GM18511 (cell line): Measurements from ENCODE around the gene PLEKHH3.
A peak's percentile ranks its signal among the peaks of the same experiment; 100 is the strongest.

Experiments
- ATAC-seq: cut with Tn5 transposase; IDR thresholded peaks from one replicate; pipeline ENCODE4 v1.9.1; 2021; ENCODE audit warnings: mild to moderate bottlenecking, moderate library complexity; ENCODE audit not compliant: unreplicated experiment

Gene PLEKHH3, protein sequence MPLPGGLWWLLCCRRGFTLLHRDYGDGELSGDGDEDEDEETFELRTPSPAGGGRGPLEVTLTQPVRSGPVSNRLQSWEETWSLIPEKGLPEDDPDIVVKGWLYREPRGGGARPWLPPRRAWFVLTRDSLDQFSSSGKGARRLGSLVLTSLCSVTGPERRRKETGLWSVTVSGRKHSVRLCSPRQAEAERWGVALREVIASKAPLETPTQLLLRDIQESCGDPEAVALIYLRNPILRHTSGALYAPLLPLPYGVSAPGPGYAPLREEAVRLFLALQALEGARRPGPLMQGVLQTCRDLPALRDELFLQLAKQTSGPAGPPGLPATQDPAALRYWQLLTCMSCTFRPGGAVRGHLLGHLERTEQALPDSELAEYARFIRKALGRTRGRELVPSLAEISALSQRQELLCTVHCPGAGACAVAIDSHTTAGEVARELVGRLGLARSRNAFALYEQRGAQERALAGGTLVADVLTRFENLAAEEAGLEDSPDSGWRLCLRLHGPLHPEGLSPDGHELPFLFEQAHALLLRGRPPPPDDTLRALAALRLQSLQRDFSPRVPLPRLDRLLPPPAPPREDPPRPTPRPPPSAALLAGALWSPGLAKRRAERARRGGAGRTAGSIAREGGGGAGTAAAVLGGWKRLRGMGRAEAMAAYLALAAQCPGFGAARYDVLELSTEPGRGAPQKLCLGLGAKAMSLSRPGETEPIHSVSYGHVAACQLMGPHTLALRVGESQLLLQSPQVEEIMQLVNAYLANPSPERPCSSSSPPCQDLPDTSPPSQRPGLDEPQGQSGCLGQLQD

DNA sequence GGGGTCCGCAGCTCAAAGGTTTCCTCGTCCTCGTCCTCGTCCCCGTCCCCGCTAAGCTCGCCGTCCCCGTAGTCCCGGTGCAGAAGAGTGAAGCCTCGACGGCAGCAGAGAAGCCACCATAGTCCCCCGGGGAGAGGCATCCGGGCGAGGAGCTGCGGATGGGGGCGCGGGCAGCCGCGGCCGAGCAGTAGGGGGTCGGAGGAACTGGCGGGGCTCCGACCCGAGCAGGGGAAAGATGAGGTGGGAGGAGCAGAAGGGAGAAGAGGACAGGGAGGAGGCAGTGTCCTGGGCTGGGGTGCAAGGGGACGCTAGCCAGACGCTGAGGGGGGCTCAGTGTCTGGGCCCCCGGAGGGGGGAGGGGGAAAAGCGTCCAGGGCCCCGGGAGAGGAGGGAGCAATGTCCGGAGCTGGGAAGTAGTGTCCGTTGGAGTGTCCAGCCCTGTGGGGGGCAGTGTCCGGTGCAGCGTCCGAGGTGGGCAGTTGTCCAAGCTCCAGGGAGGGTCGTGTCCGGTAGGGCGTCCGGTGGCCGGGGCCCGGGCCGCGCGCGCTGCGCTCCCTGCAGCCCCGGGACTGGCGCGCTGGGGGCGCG, at the start of gene PLEKHH3:
Gene PLEKHH3 (minus strand): TSS at position 571 of the 588 bp plus-strand sequence. CDS start 431 bp downstream, at position 140.
- no peak for ATAC-seq

DNA sequence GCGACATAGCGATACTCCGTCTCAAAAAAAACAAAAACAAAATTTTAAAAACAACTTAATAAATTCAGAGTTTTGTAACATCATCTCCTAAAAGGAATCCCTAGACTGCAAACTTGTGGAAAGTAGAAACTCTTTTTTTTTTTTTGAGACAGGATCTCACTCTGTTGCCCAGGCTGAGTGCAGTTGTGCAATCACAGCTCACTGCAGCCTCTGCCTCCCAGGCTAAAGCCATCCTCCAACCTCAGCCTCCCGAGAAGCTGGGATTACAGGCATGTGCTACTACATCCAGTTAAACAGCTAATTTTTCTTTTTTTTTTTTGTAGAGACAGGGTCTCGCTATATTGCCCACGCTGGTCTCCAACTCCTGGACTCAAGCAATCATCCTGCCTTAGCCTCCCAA, 48.3 kb upstream of the PLEKHH3 start:
- no peak for ATAC-seq

DNA sequence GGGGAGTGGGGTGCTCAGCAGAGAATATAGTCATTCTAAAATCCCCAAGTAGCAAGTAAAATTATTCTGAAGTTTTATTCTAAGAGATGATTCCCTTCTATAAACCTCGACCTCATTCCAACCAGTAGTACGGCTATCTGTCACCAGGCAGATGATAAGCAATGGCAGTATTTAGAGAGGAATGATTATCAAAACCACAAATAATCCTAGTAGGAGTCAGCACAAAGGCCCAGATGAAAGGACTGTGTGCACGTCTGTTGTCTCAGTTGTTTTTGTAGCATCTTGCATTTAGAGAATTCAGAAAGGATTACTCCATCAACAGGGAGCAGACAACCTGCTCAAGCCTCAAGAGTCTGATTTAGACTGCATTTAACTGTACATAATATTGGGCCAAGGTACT, 46.8 kb upstream of the PLEKHH3 start:
- no peak for ATAC-seq

DNA sequence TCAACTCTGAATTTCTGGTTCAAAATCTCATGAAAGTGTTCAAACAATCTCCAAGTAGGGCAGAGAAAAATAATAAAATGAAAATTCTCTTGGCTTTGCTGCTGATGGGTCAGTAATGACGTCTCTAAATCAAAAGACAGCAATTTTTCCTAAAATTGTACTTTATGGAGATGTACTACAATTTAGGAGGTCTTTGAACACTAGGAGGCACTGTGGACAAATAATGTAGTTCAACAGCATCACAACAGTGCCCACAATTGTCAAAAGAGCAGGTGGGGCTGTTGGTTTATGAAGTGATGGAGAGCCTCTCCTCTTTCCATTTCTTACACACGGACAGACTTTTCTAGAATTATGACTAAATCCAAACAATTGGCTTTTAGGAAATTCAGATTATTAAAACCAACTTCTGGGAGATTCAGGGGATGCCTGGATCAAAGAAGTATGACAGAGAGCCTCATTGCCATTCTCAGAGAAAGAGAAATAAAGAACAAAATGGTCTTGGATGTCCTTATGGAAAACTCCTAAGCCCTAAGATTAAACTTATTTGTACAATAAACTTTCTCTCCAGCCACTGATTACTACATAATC, 44.3 kb upstream of the PLEKHH3 start:
- ATAC-seq = no peak

DNA sequence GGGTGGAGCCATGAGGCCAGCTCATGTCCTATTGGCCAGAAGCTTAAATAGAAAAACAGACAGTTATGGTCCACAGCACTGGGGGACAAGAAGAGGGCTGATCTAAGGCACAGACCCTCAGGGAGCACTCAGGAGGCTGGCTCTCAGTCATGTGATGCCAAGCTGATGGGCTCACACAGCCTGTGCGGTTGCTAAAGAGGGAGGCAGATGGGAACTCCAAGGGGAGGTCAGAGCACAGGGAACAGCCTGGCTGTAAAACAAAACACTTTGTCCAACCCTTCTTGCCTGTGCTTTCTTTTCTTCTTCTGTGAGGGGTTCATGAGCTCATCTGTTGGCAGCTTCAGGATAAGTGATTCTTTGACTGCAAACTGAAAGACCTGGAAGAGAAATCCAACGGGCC, 32.8 kb upstream of the PLEKHH3 start:
- no peak for ATAC-seq

DNA sequence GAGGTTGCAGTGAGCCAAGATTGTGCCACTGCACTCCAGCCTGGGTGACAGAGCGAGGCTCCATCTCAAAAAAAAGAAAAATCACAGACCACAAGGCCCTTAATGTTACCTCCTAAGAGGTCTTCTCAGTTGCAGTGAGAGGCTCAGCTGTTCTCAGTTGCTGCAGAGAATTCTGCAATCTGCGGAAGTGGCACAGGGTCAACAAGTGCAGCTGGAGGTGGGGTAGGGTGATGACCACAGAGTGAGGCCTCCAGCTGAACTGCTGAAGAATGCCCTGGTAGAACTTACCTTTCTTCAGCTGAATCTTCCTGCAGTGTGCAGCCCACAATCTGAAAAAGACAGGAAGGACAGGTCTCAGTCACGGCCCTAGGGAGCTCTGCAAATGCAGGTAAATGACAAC, 31.8 kb upstream of the PLEKHH3 start:
- no peak for ATAC-seq

DNA sequence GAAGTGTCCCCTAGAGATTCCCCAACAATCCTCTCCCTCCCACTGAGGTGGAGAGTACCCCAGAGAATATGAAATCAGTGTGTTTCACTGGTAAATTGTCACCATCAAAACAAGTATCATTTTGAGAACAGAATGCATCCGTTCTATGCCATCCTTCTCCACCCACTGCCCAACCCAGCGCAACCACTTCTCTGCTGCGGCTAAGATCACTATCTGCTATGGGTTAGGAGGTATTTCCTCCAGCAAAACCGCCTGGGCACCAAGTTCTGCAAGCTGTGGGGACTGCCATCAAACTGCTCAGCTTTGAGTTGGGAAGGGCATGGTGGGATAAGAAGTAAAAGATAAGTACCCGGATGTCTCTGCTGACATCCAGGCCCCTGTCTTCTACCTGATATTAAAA, 29.9 kb upstream of the PLEKHH3 start:
- ATAC-seq = no peak

DNA sequence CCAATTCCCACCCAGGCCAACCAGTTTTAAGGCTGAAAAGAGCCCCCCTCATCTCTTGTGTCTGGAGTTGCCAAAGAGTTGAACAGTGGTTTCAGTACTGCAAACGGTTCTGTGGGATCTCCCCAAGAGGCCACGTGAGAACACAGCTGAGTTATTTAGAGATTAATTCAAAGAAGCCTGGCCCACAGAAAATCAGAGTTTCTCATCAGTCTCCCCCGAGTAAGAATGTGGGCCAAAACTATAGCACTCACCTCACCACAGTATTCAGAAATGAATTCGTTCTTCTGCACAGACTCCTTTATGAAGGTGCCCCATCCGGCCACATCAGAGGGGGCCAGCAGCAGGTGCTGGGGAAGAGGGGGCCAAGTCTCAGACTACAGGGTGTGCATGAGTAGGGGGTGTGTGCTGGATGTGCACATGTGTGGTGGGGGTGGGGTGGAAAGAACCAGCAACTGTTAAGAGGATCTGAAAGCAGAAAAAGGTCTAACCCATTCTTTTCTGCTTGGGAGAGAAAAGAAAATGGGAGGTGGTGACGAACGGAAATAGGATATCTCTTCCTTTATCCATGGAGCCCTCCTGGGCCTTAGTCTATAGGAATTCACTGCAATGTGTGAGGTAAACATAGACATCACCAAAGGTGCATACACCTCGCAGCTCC, 28.2 kb upstream of the PLEKHH3 start:
- peak; percentile 82 for ATAC-seq

DNA sequence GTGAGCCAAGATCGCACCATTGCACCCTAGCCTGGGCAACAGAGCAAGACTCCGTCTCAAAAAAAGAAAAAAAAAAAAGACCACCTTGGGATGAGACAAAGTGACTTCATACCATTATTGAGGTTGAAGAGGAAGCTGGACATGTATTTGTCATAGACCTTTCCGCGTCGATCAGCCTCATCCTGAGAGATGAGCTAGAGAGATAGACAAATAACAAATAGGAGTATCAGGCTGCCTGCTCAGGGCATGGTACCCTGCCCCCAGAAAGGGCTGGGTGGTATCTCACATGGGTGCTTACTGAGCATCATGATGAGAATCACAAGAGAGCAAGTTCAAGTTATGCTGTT, 27.7 kb upstream of the PLEKHH3 start:
- peak; percentile 32 for ATAC-seq

DNA sequence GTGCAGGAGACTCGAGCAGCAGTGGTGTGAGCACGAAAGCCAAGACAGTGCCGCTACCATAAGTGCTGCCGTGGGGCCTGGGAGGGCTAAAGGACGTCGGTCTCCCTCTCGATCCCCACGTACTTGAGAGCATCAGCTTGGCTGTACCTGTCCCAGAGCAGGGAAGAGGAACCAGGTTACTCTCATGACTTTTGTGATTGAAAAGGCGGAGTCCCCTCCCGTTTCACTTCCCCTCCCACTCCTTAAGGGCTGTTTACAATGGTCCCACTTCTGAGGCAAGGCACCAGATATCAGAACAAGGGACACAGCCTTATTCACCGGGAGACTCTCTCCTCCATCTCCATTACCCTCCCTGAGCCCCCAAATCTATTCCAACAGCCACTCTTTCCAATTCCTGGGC, 25.7 kb upstream of the PLEKHH3 start:
- ATAC-seq = no peak

DNA sequence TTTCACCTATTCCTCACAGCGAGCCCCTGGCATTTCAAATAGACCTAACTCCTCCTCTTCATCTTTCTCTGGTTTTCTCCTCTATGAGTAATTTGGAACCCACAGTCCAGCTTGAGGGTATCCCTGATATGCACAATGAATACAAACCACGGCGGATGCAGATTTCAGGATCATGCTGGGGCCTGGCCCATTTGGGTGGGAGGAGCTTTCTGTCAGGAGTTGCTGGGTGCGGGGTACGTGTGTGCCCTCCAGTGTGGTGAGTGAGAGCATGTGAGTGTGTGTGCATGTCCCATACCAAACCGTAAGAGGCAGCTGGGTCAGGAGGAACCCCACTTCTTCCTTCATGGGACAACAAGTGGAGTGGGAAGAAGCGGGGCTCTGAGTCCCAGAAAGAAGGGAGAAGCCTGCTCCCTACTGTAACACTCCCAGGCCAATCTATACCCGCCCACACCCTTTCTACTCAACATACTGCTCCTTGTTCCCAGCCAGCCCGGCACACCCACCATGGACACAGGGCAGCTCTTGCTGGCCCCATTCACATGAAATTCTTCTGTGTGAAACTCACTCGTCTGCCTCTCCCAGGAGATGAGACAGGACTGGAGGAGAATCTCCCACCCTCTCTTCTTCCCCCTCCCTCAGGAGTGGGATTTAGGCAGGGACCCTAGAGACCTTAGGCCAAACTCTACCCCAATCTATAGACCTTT, 23.9 kb upstream of the PLEKHH3 start:
- no peak for ATAC-seq

DNA sequence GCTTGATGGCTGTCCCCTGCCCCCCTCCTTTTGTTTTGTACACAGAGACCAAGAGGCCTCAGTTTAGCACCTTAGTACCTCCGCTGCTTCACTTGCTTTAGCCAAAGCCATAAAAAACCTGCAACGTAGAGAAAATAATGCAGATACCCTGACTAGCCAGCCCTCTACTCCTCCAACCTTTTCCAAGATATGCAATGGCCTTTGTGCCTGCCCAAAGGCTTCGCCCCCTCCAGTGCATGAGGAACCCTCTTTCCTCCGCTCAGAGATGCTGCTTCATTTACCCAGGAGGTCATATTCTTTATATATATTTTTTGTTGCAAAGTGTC, 22.6 kb upstream of the PLEKHH3 start:
- ATAC-seq = no peak

DNA sequence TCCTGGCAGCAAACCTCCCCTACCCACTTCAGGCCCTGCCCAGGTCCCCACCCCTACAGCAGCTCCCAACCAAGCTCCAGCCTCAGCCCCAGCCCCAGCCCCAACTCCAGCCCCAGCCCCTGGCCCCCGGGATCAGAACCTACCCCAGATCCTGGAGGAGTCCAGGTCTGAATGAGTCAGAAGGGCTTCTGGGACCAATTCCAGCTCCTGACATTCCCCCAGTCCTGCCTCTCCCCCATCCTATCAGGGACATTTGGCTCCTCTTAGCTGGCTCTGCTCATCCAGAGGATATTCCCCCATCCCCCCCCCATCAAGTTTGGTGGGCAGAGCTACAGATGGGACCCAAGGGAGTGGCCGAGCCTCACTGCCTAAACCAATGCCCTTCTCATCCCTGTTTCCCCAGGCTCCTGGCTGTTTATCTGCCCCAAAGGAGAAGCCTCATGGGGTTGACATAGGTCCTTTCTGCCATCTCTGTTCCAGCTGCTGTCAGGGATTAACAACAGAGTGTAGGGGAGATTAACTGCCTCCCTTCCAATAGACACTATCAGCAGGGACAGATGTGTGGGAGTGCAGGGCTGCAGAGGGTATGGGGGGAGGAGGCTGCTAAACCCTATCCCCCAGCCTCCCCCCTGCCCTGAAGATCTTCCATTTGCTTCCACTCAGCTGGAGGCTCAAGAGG, 22.1 kb upstream of the PLEKHH3 start:
- no peak for ATAC-seq

DNA sequence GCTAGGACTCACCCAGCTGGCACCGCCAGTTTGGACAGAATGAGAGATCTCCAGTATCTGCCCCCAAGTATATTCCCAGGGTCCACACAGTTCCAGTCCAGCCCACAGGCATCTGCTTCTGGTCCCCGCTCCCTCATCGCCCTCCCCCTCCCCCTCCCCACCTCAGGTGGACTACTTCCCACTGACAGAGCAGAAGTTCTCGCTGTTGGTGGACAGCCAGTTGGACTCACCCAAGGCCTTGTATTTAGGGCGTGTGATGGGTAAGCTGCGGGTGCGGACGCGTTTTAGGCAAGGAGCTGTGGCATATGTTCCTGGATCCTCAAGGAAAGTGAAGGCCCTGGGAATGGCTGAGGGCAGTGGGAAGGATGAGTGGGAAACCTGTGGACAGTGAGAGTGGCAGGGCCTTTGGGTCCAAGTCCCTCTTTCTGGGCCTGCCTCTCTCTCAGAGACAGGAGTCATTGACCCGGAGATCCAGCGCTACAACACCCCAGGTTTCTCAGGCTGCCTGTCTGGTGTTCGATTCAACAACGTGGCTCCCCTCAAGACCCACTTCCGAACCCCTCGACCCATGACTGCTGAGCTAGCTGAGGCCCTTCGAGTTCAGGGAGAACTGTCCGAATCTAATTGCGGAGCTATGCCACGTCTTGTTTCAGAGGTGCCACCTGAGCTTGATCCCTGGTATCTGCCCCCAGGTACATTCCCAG, 20.5 kb upstream of the PLEKHH3 start:
- no peak for ATAC-seq

DNA sequence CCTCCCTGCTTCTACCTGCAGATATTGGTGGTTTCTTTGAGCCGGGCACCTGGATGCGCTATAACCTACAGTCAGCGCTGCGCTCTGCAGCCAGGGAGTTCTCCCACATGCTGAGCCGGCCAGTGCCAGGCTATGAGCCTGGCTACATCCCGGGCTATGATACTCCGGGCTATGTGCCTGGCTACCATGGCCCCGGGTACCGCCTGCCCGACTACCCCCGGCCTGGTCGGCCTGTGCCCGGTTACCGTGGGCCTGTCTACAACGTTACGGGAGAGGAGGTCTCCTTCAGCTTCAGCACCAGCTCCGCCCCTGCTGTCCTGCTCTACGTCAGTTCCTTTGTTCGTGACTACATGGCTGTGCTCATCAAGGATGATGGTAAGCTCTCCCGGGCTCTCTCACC, 18.7 kb upstream of the PLEKHH3 start:
- no peak for ATAC-seq

DNA sequence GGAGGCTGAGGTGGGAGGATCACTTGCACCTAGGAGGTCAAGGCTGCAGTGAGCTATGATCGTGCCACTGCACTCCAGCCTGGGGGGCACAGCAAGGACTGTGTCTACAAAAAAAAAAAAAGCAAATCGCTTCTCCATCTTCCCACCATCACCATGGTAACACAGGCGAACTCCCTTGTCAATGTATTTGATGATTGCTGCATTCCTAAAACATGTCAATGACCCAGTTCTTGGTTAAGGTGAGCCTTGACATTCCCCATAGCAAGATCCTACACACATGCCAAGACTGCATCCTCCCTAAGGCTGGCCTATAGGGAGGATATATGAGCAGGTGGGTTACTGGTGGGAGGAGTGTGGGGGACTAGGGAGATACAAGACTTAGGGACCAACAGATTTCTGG, 17.7 kb upstream of the PLEKHH3 start:
- no peak for ATAC-seq

DNA sequence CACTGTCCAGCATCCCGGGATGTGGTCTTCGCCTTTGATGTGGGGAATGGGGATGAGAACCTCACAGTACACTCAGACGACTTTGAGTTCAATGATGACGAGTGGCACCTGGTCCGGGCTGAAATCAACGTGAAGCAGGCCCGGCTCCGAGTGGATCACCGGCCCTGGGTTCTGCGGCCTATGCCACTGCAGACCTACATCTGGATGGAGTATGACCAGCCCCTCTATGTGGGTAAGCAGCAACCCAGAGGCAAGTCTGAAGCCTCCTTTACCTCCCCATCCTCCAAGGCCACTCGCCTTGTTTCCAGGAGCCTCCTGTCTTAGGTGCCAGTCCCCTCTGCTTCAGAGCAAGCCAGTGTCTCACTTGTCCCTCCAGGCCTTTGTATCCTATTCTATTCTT, 15.7 kb upstream of the PLEKHH3 start:
- ATAC-seq = no peak

DNA sequence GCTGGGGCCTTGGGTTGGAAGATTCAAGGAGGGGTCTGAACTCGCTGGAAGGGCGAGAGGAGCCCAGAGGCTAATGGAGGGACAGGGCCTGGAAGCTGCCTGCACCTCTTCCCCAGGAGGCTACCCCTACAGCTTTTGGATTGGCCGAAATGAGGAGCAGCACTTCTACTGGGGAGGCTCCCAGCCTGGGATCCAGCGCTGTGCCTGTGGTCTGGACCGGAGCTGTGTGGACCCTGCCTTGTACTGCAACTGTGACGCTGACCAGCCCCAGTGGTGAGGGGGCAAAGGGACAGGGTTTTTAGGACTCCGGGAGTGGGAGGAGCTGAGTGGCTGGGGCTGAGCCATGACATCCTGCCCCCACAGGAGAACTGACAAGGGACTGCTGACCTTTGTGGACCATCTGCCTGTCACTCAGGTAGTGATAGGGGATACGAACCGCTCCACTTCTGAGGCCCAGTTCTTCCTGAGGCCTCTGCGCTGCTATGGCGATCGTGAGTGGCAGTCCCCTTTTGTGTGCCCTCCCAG, 14.3 kb upstream of the PLEKHH3 start:
- ATAC-seq = no peak

DNA sequence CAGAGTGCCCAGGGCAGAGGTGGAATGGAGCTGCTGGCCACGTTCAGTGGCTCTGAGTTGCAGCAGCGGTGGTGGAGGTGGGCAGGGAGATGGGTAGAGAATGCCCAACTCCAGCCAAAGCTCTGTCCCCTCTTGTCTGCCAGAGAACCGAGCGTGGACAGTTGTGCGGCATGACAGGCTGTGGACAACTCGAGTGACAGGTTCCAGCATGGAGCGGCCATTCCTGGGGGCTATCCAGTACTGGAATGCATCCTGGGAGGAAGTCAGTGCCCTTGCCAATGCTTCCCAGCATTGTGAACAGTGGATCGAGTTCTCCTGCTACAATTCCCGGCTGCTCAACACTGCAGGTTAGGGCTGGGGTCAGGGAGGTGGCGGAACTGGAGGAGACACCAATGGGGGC, 13.8 kb upstream of the PLEKHH3 start:
- ATAC-seq = no peak
